K562 (cell line): ENCODE results near the gene PCK2. TPM values are rescaled to one million over a fixed set of nuclear protein-coding genes. Genes with fewer than 3 reads are reported as not detected.

Experiments used
- ATF7 ChIP-seq: fragments of 450-650 bp; IDR thresholded peaks from 2 replicates; pipeline ENCODE4 v1.7.1; 2014; ENCODE audit warnings: mild to moderate bottlenecking, moderate library complexity
- BHLHE40 ChIP-seq: IDR thresholded peaks from 2 replicates; pipeline ENCODE4 v1.6.1; 2011; ENCODE audit warnings: low read length, improper control_type of control experiment
- BMI1 ChIP-seq: fragments of 150-350 bp; IDR thresholded peaks from 2 replicates; pipeline ENCODE4 v1.6.1; 2014; ENCODE audit warnings: low read length
- CEBPB ChIP-seq: fragments of 450-650 bp; IDR thresholded peaks from 2 replicates; pipeline ENCODE4 v1.6.1; 2016; ENCODE audit warnings: missing genetic modification characterization, missing compliant biosample characterization
- CREB1 ChIP-seq, 2 experiments: sonication (generic) in 1 of 2; formaldehyde crosslinking in 1 of 2; IDR thresholded peaks; 2 replicates each; pipeline versions ENCODE4 v1.6.1 to v1.8.0; 2012 to 2022; ENCODE audit warnings: inconsistent platforms in 1 of 2, mild to moderate bottlenecking in 1 of 2, missing genetic modification reagents in 1 of 2, moderate library complexity in 1 of 2
- CREM ChIP-seq: IDR thresholded peaks from 2 replicates; pipeline ENCODE4 v1.6.1; 2014; ENCODE audit warnings: antibody characterized with exemption, low read depth
- CTBP1 ChIP-seq: fragments of 450-650 bp; IDR thresholded peaks from 2 replicates; pipeline ENCODE4 v1.6.1; 2016; ENCODE audit warnings: borderline replicate concordance
- GABPB1 ChIP-seq: sonication (generic); formaldehyde crosslinking; IDR thresholded peaks from 2 replicates; pipeline ENCODE4 v1.8.0; 2022; ENCODE audit warnings: mild to moderate bottlenecking, missing genetic modification reagents
- HDGF ChIP-seq: fragments of 450-650 bp; IDR thresholded peaks from 2 replicates; pipeline ENCODE4 v1.6.1; 2016
- ILF3 ChIP-seq: fragments of 450-650 bp; IDR thresholded peaks from 2 replicates; pipeline ENCODE4 v1.6.1; 2018; ENCODE audit warnings: antibody characterized with exemption, mild to moderate bottlenecking, moderate library complexity, borderline replicate concordance
- MAFF ChIP-seq: IDR thresholded peaks from 2 replicates; pipeline ENCODE4 v1.6.1; 2012; ENCODE audit warnings: low read length, improper control_type of control experiment
- MAFK ChIP-seq: IDR thresholded peaks from 2 replicates; pipeline ENCODE4 v1.6.1; 2011; ENCODE audit warnings: low read length, improper control_type of control experiment
- MCM3 ChIP-seq: fragments of 450-650 bp; IDR thresholded peaks from 2 replicates; pipeline ENCODE4 v1.6.1; 2016
- MITF ChIP-seq: IDR thresholded peaks from 2 replicates; pipeline ENCODE4 v1.6.1; 2014; ENCODE audit warnings: antibody characterized with exemption
- PCBP1 ChIP-seq: fragments of 200-400 bp; formaldehyde crosslinking; IDR thresholded peaks from 2 replicates; pipeline ENCODE4 v1.6.1; 2018; ENCODE audit warnings: mild to moderate bottlenecking, low read depth, low read length; ENCODE audit not compliant: poor library complexity, severe bottlenecking
- PHF8 ChIP-seq: fragments of 200-600 bp; sonication (generic); IDR thresholded peaks from 2 replicates; pipeline ENCODE4 v1.6.1; 2012; ENCODE audit warnings: mixed run types, mild to moderate bottlenecking, inconsistent platforms, low read length, moderate library complexity, borderline replicate concordance
- SMC3 ChIP-seq: conservative IDR thresholded peaks from 2 replicates; pipeline ENCODE4 v1.6.1; 2011; ENCODE audit warnings: low read depth, low read length, improper control_type of control experiment; ENCODE audit not compliant: insufficient read depth
- SRF ChIP-seq, 2 experiments: fragments of 250-450, 450-650 bp in 1 of 2; sonication (Bioruptor Pico) in 1 of 2; sonication (generic) in 1 of 2; formaldehyde crosslinking; IDR thresholded peaks; 2 replicates each; pipeline versions ENCODE4 v1.5.0 to v1.5.1; 2020 to 2022; ENCODE audit warnings: mild to moderate bottlenecking in 1 of 2, missing genetic modification reagents in 1 of 2
- TAF9B ChIP-seq: fragments of 450-650 bp; IDR thresholded peaks from 2 replicates; pipeline ENCODE4 v1.6.1; 2018; ENCODE audit warnings: mild to moderate bottlenecking; ENCODE audit not compliant: partially characterized antibody
- ZBTB8A ChIP-seq: fragments of 450-650 bp; IDR thresholded peaks from 2 replicates; pipeline ENCODE4 v1.6.1; 2018; ENCODE audit warnings: mild to moderate bottlenecking, moderate library complexity; ENCODE audit not compliant: partially characterized antibody
- ZFX ChIP-seq: sonication (generic); formaldehyde crosslinking; IDR thresholded peaks from 2 replicates; pipeline ENCODE4 v1.8.0; 2022; ENCODE audit warnings: mild to moderate bottlenecking, missing genetic modification reagents, moderate library complexity
- ZMIZ1 ChIP-seq, 2 experiments: fragments of 150-350 bp in 1 of 2; IDR thresholded peaks; 2 replicates each; pipeline ENCODE4 v1.6.1; 2012 to 2016; ENCODE audit warnings: low read depth in 2 of 2, low read length in 2 of 2, mild to moderate bottlenecking in 1 of 2, moderate library complexity in 1 of 2
- ZNF24 ChIP-seq: fragments of 450-650 bp; IDR thresholded peaks from 2 replicates; pipeline ENCODE4 v1.6.1; 2016
- ZNF253 ChIP-seq: fragments of 250-450 bp; sonication (Bioruptor Pico); conservative IDR thresholded peaks from 2 replicates; pipeline ENCODE4 v1.6.1; 2021; ENCODE audit warnings: mild to moderate bottlenecking
- ZNF764 ChIP-seq: fragments of 250-450 bp; sonication (Bioruptor Pico); IDR thresholded peaks from 2 replicates; pipeline ENCODE4 v1.4.0; 2020; ENCODE audit warnings: low read depth, mild to moderate bottlenecking, moderate library complexity
- polyA plus RNA-seq, 8 experiments: library from polyadenylated mRNA; depleted of rRNA in 4 of 8; stranded (reverse) in 5 of 8; unstranded in 3 of 8; fragments of >200 nt; fragmentation: Nextera tagmentation in 2 of 8; fragmentation: Illumina TruSeq in 1 of 8; extraction: Ambion mirVana in 2 of 8; extraction: Trizol in 1 of 8; gene quantifications; 2 replicates each; pipeline versions ENCODE4 v1.2.1 to v1.2.3, GENCODE V29; 2011 to 2014; ENCODE audit warnings: inconsistent platforms in 1 of 8, missing spikeins in 1 of 8
- total RNA-seq, 7 experiments: library from RNA; depleted of rRNA in 6 of 7; stranded (reverse); fragments of >200 nt in 6 of 7; fragmentation: Illumina TruSeq in 2 of 7; extraction: Trizol in 2 of 7; gene quantifications; 2 replicates each; pipeline versions ENCODE4 v1.2.1 to v1.2.3, GENCODE V29; 2011 to 2021; ENCODE audit warnings: low replicate concordance in 1 of 7

Gene PCK2
- total and polyA plus RNA-seq, 9 of the 15 experiments (the other 6 are each of a cell fraction or from before 2014, with no cell fraction given), result 3.3 to 60.9 (median 30.4) TPM

GRCh38 chr14:24080888-24081738, 13.0 kb upstream of the PCK2 start (continued):
- TF ChIP-seq CREM (peak; percentile 52), ZNF253 (CRISPR knock-in tag) (no peak), ATF7 (peak; percentile 32; the same call in 1 of the 2 replicates), ZBTB8A (no peak), GABPB1 (CRISPR knock-in tag) (no peak), HDGF (no peak), PCBP1 (no peak), MITF (no peak), MAFK (0 out of 2 replicates have a peak, but pooled peaks have one; percentile 3), ZMIZ1 (IDR thresholded peaks at IDR 0.05; ENCODE audit: low read depth in 2 of 2, low read length in 2 of 2) (no peak), ILF3 (no peak), PHF8 (peak; percentile 87; the same call in 1 of the 2 replicates), SMC3 (no peak), BHLHE40 (peak; percentile 51; the same call in 1 of the 2 replicates), CTBP1 (peak; percentile 94), MAFF (0 out of 2 replicates have a peak, but pooled peaks have one; percentile 10), MCM3 (no peak), BMI1 (no peak), CREB1 (IDR thresholded peaks at IDR 0.05) (no peak), CREB1 (CRISPR knock-in tag; IDR thresholded peaks at IDR 0.05) (0 out of 2 replicates have a peak, but pooled peaks have one; percentile 15), SRF (CRISPR knock-in tag; IDR thresholded peaks at IDR 0.05) (no peak), TAF9B (no peak), ZFX (CRISPR knock-in tag) (peak; percentile 82), CEBPB (no peak), ZNF764 (CRISPR knock-in tag) (no peak), ZNF24 (no peak)
